ENCODE results near the gene TNS3.

Gene TNS3

GRCh38 chr7:47354831-47355541, 226.9 kb downstream of the TNS3 start:
- in situ Hi-C loops (cut with MboI; ENCODE audit: low pct_unique_long_range_greater_than_20kb, low sequenced_read_pairs, unreplicated experiment), result no loop called here
- no peak for TF ChIP-seq CTCF (IDR thresholded peaks at IDR 0.05; ENCODE audit: extremely low read depth, insufficient read depth, missing control alignments)
- no peak for DNase-seq (ENCODE audit: low spot score)

GRCh38 chr7:47354071-47354470, 227.8 kb downstream of the TNS3 start:
- in situ Hi-C loops (cut with MboI; ENCODE audit: low pct_unique_long_range_greater_than_20kb, low sequenced_read_pairs, unreplicated experiment), result no loop called here
- no peak for DNase-seq (ENCODE audit: low spot score)
- no peak for TF ChIP-seq CTCF (IDR thresholded peaks at IDR 0.05; ENCODE audit: extremely low read depth, insufficient read depth, missing control alignments)

GRCh38 chr7:47352394-47352968, 229.4 kb downstream of the TNS3 start:
- in situ Hi-C loops (cut with MboI; ENCODE audit: low pct_unique_long_range_greater_than_20kb, low sequenced_read_pairs, unreplicated experiment), result no loop called here
- TF ChIP-seq CTCF (IDR thresholded peaks at IDR 0.05; ENCODE audit: extremely low read depth, insufficient read depth, missing control alignments), result no peak
- DNase-seq (ENCODE audit: low spot score), result no peak

- no peak for TF ChIP-seq CTCF (IDR thresholded peaks at IDR 0.05; ENCODE audit: extremely low read depth, insufficient read depth, missing control alignments)
- no peak for DNase-seq (ENCODE audit: low spot score)
- in situ Hi-C loops (cut with MboI; ENCODE audit: low pct_unique_long_range_greater_than_20kb, low sequenced_read_pairs, unreplicated experiment), result no loop called here
These were observed 230.4 kb downstream of the TNS3 start for GRCh38 chr7:47351233-47352154.

GRCh38 chr7:47350425-47350824, 231.5 kb downstream of the TNS3 start:
- TF ChIP-seq CTCF (IDR thresholded peaks at IDR 0.05; ENCODE audit: extremely low read depth, insufficient read depth, missing control alignments), result no peak
- no peak for DNase-seq (ENCODE audit: low spot score)
- in situ Hi-C loops (cut with MboI; ENCODE audit: low pct_unique_long_range_greater_than_20kb, low sequenced_read_pairs, unreplicated experiment), result no loop called here

GRCh38 chr7:47349401-47349800, 232.5 kb downstream of the TNS3 start:
- no peak for DNase-seq (ENCODE audit: low spot score)
- no peak for TF ChIP-seq CTCF (IDR thresholded peaks at IDR 0.05; ENCODE audit: extremely low read depth, insufficient read depth, missing control alignments)
- in situ Hi-C loops (cut with MboI; ENCODE audit: low pct_unique_long_range_greater_than_20kb, low sequenced_read_pairs, unreplicated experiment), result no loop called here
